ENCODE measurements around the gene LACC1.
A peak's percentile ranks its signal among the peaks of the same experiment; 100 is the strongest.

The LACC1 gene

DNA sequence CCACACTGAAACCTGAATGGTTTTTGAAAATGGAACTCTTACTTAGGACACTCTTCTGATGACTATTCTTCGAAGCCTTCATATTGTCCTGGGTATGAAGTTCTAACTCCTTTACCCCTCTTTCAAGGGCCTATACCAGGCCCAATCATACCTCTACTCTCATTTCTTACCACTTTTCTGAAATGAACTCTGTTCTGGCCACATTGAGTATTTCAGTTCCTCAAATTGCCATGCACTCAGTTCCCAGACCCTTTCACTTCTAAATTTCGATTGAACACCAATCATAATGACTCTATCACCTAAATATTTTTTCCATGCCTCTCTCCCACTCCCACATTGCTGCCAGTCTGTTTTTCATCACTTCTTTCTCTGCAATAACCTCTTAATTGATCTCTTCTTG is 53.7 kb downstream of the LACC1 start:
- FAIRE-seq (peak; percentile 85), DNase-seq (ENCODE audit: insufficient read length, low spot score) (peak; percentile 35)
- TF ChIP-seq SPI1 (IDR thresholded peaks at IDR 0.05; ENCODE audit: low read depth, low read length) (peak; percentile 99), POLR2AphosphoS5 (IDR thresholded peaks at IDR 0.05; ENCODE audit: low read depth, low read length) (no peak)

DNA sequence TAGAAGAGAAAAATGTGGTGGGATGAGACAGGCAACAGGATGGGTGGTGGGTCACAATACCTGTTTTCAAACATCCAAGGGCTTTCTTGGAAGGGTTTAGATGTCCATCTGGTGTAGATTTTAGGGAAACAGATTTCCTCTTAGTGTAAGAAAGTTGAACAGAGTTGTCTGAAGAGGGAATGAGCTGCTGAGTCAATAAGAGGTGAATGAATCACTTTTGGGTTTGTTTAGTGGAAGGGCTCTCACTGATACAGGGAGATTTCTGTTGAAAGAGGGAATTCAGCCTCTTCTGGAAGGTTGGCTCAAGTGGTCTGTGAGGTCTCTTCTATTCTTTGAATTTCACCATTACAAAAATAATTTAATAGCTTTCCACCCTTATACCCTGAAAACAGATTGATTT is 54.6 kb downstream of the LACC1 start:
- FAIRE-seq (no peak), DNase-seq (ENCODE audit: insufficient read length, low spot score) (no peak)
- TF ChIP-seq PAX5 (IDR thresholded peaks at IDR 0.05; ENCODE audit: insufficient read depth, low read length, severe bottlenecking) (no peak), TAF1 (IDR thresholded peaks at IDR 0.05; ENCODE audit: low read depth, low read length) (no peak), POLR2A (IDR thresholded peaks at IDR 0.05; ENCODE audit: low read depth, low read length) (no peak)

DNA sequence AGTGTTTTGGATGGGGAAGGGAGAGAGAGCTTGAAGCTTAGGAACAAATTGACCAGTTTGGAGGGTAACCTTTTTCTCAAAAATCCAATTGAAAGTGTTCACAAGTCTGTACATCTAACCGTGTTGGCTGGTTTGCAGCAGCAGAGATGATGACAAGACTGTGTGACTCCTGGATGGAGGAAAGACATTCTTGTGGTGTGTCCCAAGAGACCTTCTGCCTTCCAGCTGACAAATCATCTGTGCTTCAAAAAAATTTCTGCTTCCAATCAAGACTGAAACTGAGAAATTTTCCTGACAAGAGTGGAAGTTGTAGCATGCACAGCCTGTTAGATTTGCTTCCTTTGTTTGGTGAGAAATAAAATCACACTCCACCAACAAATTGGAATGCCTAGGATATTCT is 56.2 kb downstream of the LACC1 start:
- FAIRE-seq, result no peak
- TF ChIP-seq POLR2A (IDR thresholded peaks at IDR 0.05; ENCODE audit: low read depth, low read length), result no peak
- TF ChIP-seq TAF1 (IDR thresholded peaks at IDR 0.05; ENCODE audit: low read depth, low read length), result no peak
- TF ChIP-seq SPI1 (IDR thresholded peaks at IDR 0.05; ENCODE audit: low read depth, low read length), result no peak
- TF ChIP-seq POLR2AphosphoS5 (IDR thresholded peaks at IDR 0.05; ENCODE audit: low read depth, low read length), result no peak
- no peak for TF ChIP-seq PAX5 (IDR thresholded peaks at IDR 0.05; ENCODE audit: insufficient read depth, low read length, severe bottlenecking)
- TF ChIP-seq POU2F2 (IDR thresholded peaks at IDR 0.05; ENCODE audit: low read depth, low read length), result no peak
- no peak for DNase-seq (ENCODE audit: insufficient read length, low spot score)

DNA sequence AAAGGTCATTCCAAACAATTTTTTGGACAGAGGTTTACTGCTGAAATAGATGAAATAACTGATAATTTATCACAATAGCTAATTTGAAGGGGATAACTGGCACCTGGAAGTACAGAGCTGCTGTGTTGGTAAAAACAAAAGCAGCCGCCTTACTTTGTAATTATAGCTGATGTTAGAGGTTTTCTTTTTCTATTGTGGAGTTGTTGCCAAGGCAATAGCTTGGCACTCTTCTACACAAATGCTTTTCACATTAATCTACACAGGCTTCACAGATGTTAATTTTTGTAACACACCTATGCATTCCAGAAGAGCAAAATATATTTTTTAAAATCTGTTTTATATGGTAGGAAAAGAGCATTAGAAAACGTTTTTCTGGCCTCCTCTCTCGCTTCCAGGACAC is 56.9 kb downstream of the LACC1 start:
- no peak for TF ChIP-seq PAX5 (IDR thresholded peaks at IDR 0.05; ENCODE audit: insufficient read depth, low read length, severe bottlenecking)
- TF ChIP-seq SPI1 (IDR thresholded peaks at IDR 0.05; ENCODE audit: low read depth, low read length), result no peak
- no peak for TF ChIP-seq POLR2A (IDR thresholded peaks at IDR 0.05; ENCODE audit: low read depth, low read length)
- TF ChIP-seq POU2F2 (IDR thresholded peaks at IDR 0.05; ENCODE audit: low read depth, low read length), result no peak
- no peak for TF ChIP-seq TAF1 (IDR thresholded peaks at IDR 0.05; ENCODE audit: low read depth, low read length)
- no peak for TF ChIP-seq POLR2AphosphoS5 (IDR thresholded peaks at IDR 0.05; ENCODE audit: low read depth, low read length)
- FAIRE-seq (no peak), DNase-seq (ENCODE audit: insufficient read length, low spot score) (no peak)

DNA sequence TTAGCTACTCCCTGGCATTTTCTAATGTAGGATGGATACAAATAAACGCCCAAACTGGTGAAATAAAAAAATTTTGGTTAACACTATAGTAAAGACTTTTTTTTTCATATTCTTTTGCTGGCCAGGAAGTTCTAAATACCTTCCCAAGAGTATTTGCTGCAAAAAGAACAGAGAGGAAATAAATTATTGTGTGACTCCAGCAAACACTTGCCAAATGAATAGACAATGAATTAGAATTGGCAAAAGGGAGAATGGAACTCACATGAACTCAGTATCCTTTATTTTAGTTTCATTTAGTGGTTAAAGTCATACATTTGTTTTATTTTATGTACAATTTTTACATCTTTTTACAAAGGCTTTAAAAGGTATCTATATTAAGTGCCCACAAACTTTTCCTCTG is 58.1 kb downstream of the LACC1 start:
- FAIRE-seq (no peak), DNase-seq (ENCODE audit: insufficient read length, low spot score) (no peak)
- no peak for TF ChIP-seq POU2F2 (IDR thresholded peaks at IDR 0.05; ENCODE audit: low read depth, low read length)
- no peak for TF ChIP-seq POLR2A (IDR thresholded peaks at IDR 0.05; ENCODE audit: low read depth, low read length)
- TF ChIP-seq TAF1 (IDR thresholded peaks at IDR 0.05; ENCODE audit: low read depth, low read length), result no peak
- TF ChIP-seq POLR2AphosphoS5 (IDR thresholded peaks at IDR 0.05; ENCODE audit: low read depth, low read length), result no peak
- no peak for TF ChIP-seq PAX5 (IDR thresholded peaks at IDR 0.05; ENCODE audit: insufficient read depth, low read length, severe bottlenecking)
- no peak for TF ChIP-seq SPI1 (IDR thresholded peaks at IDR 0.05; ENCODE audit: low read depth, low read length)

DNA sequence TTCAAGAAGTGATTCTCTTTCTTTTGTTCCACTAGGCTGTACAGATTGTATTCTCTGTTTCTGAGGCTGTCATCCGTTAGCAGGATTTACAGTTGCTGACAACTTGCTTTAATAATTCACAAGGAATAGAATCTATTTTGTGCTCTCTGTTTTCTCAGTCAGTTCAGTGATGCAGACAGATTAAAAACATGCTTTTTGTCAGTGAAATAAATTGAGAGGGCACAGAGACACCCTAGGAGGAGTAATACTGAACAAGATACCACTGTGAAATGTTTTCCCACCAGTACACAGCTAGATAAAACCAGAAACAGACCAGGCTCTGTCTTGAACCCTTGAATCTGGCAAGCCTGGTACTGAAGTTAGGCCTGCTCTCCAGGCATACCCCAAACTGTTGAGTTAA is 58.7 kb downstream of the LACC1 start:
- DNase-seq (ENCODE audit: insufficient read length, low spot score) (no peak), FAIRE-seq (no peak)
- no peak for TF ChIP-seq PAX5 (IDR thresholded peaks at IDR 0.05; ENCODE audit: insufficient read depth, low read length, severe bottlenecking)
- no peak for TF ChIP-seq POLR2A (IDR thresholded peaks at IDR 0.05; ENCODE audit: low read depth, low read length)
- TF ChIP-seq SPI1 (IDR thresholded peaks at IDR 0.05; ENCODE audit: low read depth, low read length), result no peak
- TF ChIP-seq TAF1 (IDR thresholded peaks at IDR 0.05; ENCODE audit: low read depth, low read length), result no peak
- no peak for TF ChIP-seq POLR2AphosphoS5 (IDR thresholded peaks at IDR 0.05; ENCODE audit: low read depth, low read length)
- TF ChIP-seq POU2F2 (IDR thresholded peaks at IDR 0.05; ENCODE audit: low read depth, low read length), result no peak

DNA sequence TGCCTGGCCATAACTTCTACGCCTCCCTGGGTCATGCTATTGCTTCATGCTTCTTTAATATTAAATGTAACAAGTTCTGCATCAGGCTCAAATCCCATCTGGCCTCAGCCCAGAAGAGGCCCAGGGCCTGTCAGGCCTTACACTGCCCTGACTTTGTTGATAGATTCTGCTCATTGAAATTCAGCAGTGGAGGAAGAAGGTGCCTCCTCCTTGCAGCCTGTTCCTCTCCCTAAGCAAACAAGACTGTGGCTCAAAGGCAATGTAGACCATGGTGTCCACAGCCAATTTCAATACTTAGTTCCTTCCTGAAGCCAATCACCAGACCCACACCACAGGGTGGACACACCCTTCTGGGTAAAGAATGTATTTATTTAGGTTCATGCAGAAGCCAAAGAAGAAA is 59.4 kb downstream of the LACC1 start:
- no peak for FAIRE-seq
- DNase-seq (ENCODE audit: insufficient read length, low spot score), result no peak
- TF ChIP-seq PAX5 (IDR thresholded peaks at IDR 0.05; ENCODE audit: insufficient read depth, low read length, severe bottlenecking) (no peak), TAF1 (IDR thresholded peaks at IDR 0.05; ENCODE audit: low read depth, low read length) (no peak), SPI1 (IDR thresholded peaks at IDR 0.05; ENCODE audit: low read depth, low read length) (no peak), POLR2AphosphoS5 (IDR thresholded peaks at IDR 0.05; ENCODE audit: low read depth, low read length) (no peak), POLR2A (IDR thresholded peaks at IDR 0.05; ENCODE audit: low read depth, low read length) (no peak), POU2F2 (IDR thresholded peaks at IDR 0.05; ENCODE audit: low read depth, low read length) (no peak)

DNA sequence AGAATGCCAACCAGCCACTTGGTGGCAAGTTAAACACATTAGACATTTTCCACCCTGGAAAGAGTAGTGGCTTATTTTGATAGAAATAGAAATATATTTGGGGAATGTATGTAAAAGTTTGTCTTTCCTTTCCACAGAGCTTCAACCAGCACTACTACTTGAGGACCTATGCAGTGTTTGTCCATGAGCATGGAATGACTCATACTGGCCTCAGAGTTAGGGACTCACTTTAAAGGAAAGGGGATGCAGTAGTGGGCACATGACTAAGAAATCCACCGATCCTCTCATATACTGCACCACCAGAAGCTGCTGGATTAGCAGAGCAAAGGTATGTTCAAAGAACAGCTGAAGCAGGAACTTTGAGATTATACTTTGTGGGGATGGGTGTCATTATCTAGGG is 62.6 kb downstream of the LACC1 start:
- no peak for TF ChIP-seq TAF1 (IDR thresholded peaks at IDR 0.05; ENCODE audit: low read depth, low read length)
- TF ChIP-seq PAX5 (IDR thresholded peaks at IDR 0.05; ENCODE audit: insufficient read depth, low read length, severe bottlenecking), result no peak
- no peak for TF ChIP-seq SPI1 (IDR thresholded peaks at IDR 0.05; ENCODE audit: low read depth, low read length)
- TF ChIP-seq POU2F2 (IDR thresholded peaks at IDR 0.05; ENCODE audit: low read depth, low read length), result no peak
- no peak for TF ChIP-seq POLR2A (IDR thresholded peaks at IDR 0.05; ENCODE audit: low read depth, low read length)
- TF ChIP-seq POLR2AphosphoS5 (IDR thresholded peaks at IDR 0.05; ENCODE audit: low read depth, low read length), result no peak
- DNase-seq (ENCODE audit: insufficient read length, low spot score) (no peak), FAIRE-seq (no peak)

Data from GM12891 (cell line).